Stimulated activated CD8-positive, alpha-beta memory T cell treated with anti-CD3 and anti-CD28 coated beads, Interleukin-12 subunit alpha, Interleukin-12 subunit beta, amount 100 ng/mL, for 1 hour (primary cell): ENCODE results near the gene JAKMIP2.
"Not testable (repeated sequence)": the region's sequence is repeated elsewhere in the genome, so short reads cannot be mapped to it uniquely, and the experiment has no call there.

Experiments
- DNase-seq: peaks from one replicate; pipeline ENCODE4 v3.0.0-alpha.2; 2020; ENCODE audit warnings: low read depth

JAKMIP2 gene

DNA sequence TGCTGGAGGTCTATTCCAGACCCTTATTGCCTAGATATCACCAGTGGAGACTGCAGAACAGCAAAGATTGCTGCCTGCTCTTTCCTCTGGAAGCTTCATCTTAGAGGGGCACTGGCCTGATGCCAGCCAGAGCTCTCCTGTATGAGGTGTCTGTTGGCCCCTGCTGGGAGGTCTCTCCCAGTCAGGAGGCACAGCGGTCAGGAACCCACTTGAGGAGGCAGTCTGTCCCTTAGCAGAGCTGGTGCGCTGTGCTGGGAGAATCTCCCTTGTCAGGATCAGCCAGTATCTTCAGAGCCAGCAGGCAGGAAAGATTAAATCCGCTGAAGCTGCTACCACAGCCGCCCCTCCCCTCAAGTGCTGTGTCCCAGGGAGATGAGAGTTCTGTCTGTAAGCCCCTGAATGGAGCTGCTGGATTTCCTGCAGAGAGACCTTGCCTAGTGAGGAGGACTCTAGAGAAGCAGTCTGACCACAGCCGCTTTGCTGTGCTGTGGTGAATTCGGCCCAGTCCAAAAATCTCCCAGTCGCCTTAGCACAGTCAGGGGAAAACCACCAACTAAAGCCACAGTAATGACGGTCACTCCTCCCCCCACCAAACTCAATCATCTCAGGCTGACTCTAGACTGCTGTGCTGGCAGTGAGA, 124.1 kb downstream of the JAKMIP2 start:
- DNase-seq, result no peak

GRCh38 chr5:147648597-147648996, 133.9 kb downstream of the JAKMIP2 start:
- no peak for DNase-seq

DNA sequence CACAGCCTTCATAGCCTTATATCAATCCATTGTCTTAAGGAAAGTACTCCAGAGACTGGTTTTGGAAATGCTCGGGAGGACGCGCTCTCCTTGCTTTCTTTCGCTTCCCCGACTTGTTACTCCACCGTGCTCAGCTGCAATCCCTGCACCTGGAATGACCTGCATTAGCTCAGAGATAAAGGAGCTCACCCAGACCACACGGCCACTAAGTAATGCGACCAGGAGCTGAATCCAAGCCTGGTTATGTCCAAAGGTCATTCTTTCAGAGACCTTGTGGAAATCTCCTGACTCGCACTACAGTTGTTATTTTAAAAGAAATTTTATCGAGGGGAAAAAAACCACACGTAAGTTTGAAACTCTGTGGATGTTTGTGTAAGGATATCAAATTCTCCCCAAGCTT, 137.3 kb downstream of the JAKMIP2 start:
- DNase-seq, result no peak

- no peak for DNase-seq
Observed at GRCh38 chr5:147644460-147644859, 138.1 kb downstream of the JAKMIP2 start.

DNA sequence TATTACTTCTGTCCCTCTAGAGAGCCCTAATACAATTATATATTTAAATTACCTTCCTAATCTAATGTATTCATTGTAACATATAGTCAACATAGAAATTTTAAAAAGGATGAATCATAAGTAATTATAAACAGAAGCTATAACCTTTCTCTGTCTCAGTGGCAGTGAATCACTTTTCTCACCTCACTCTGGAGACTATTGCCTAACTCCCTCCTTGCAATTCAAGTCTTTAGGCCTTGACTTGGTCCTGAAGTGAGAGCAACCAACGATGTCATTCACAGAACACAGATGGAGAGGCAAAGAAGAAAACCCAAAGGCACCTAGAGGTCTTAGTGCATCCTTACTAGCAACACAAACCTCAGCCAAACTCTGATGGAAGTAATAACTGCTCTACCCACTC, 139.4 kb downstream of the JAKMIP2 start:
- no peak for DNase-seq

DNA sequence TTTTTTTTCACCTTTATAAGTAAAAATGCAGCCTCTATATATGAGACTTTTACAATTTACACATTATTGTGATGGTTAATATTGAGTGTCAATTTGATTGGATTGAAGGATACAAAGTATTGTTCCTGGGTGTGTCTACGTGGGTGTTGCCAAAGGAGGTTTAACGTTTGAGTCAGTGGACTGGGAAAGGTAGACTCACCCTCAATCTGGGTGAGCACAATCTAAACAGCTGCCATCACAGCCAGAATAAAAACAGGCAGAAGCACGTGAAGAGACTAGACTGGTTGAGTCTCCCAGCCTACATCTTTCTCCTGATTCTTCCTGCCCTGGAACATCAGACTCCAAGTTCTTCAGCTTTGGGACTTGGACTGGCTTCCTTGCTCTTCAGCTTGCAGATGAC, 139.9 kb downstream of the JAKMIP2 start:
- no peak for DNase-seq

GRCh38 chr5:147639321-147639720, 143.2 kb downstream of the JAKMIP2 start:
- DNase-seq, result no peak

DNA sequence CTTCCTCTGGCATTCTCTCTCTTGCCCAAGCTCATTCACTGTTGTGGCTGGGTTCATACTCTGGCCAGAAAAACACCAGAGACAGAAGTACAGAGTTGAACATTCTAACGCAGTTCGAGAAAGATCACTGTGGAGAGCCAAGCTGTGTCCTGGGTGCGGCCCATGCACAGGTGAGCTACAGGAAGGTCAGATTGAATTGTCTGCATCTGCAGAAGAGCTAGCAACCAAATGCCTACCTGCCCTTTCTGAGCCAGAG, 145.9 kb downstream of the JAKMIP2 start:
- DNase-seq, result no peak

- no peak for DNase-seq
Observed at GRCh38 chr5:147635882-147636728, 146.4 kb downstream of the JAKMIP2 start.

DNA sequence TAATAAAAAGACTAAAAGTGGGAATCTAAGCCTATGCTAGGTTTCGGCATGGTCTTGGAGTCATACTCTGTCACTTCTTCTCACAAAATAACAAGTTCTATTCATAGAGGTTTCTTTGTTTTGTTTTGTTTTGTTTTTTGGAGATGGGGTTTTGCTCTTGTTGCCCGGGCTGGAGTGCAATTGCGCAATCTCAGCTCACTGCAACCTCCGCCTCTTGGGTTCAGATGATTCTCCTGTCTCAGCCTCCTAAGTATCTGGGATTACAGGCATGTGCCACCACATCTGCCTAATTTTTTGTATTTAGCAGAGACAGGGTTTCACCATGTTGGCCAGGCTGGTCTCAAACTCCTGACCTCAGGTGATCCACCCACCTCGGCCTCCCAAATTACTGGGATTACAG, 147.1 kb downstream of the JAKMIP2 start:
- not testable (repeated sequence) for DNase-seq

- DNase-seq, result no peak
Observed at GRCh38 chr5:147633173-147633572, 149.4 kb downstream of the JAKMIP2 start.

DNA sequence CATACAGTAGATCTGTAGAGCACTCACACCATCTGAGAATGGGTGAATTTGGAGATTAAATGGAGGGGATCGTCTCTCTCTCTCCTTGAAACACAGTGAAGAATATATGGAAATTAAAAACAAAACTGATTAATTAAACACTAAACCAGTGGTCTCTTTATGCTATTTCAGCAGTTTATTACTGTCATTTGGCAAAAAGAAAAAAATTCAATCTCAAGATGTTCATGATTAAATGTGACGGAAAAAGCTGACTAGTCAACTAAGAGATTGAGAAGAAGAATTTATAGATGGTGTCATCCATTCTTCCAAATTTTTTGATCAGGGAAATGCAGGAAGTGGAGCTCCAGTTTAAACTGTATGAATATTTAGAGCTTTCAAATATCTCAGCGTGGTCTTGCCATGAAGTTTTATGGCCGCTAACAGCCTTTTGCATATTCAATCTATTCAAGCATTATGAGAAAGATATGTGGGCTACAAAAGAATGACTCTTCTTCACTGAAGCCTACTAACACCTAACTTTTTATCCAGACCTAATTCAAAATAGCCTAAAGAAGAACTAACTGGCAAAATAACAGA, 151.0 kb downstream of the JAKMIP2 start:
- DNase-seq, result no peak

DNA sequence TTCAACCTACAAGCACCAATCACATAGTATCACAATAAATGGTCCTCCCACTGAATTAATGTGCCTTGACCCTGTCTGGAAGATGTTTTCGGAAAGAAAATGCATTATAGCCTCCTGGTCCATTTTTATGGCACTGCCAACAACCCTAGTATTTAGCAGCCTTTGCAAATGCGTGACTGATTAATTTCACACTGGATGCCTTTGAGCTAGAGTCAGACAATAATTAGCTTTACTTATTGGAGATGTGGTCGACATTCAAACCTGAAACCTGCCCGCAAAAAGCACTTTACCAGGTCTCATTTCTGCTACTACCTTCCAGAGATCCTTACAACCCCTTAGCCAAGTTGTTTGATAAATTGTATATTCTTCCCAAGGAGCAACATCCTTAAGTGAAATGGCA, 153.3 kb downstream of the JAKMIP2 start:
- no peak for DNase-seq

DNA sequence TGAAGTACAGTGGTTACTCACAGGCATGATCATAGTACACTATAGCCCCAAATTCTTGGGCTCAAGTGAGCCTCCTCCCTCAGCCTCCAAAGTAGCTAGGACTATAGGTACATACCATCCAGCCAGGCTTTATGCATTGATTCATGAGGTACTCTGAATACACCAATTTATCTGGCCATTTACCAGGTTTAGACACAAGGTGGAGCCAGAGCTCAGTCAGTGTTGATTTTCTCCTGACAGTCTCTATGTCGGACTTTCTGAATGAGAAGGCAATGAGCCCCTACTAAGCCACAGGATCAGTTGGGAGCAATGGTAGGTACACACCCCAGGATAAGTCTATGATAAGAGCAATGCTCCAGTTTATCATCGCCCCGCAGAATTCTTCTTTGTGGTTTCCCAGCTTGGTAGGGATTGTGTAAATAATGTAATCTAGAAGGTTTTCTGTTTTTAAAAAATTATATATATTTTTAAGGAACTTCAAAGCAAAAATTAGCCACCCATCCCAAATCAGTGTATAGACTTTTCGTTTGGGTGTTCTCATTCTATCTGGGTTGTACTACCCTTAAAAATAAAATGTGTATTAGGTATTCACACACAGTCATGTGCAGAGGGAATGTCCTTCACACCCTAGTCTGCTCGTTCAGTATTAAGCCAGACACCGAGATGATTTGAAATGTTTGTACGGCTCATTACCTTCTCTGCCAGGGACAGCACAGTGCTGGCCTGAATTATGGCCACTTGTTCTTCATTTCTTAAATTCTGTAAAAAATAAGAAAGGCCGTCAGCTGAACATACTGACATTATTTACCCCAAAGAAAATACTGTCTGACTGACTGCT, 154.3 kb downstream of the JAKMIP2 start:
- peak; percentile 20 for DNase-seq

DNA sequence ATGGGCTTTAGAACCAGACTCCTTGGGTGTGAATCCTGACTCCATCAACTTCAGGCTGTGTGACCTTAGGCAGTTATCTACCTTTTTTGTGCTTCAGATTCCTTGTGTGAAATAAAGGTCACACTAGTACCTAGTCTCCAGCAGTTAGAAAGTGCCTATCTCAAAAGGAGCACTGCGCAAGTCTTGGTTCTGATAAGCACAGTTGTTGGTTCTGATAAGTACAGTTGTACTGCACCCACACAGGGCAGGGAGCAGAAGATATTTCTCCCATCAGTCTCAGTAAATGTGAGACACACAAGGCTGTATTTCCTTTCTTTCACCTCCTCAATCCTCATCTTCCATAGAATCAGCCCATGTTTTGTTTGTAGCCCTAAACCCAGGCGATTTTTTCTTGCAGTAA, 156.1 kb downstream of the JAKMIP2 start:
- DNase-seq, result no peak

DNA sequence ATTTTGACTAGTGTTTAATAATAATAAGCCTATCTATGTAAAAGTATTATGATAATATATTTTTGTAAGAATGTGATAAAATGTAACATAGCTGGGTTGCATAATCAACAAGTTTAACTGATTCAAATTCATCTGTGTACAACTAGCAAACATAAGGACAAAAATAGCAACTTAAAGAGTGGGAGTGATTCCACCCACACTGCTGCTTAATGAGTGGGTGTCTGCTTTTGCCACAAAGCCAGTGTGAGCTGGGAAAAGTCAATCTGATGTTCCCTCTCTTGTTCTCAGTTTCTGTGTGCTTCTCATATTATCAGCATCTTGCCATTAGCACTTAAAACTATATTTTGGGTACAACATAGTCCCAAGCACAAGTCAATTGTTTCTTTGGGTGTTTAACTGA, 161.5 kb downstream of the JAKMIP2 start:
- DNase-seq, result no peak

- DNase-seq, result no peak
Observed at GRCh38 chr5:147619281-147619878, 163.1 kb downstream of the JAKMIP2 start.

- DNase-seq, result no peak
Observed at GRCh38 chr5:147617711-147618350, 164.7 kb downstream of the JAKMIP2 start.

- no peak for DNase-seq
Observed at GRCh38 chr5:147617191-147617606, 165.3 kb downstream of the JAKMIP2 start.

- DNase-seq, result no peak
Observed at GRCh38 chr5:147616421-147616820, 166.1 kb downstream of the JAKMIP2 start.

DNA sequence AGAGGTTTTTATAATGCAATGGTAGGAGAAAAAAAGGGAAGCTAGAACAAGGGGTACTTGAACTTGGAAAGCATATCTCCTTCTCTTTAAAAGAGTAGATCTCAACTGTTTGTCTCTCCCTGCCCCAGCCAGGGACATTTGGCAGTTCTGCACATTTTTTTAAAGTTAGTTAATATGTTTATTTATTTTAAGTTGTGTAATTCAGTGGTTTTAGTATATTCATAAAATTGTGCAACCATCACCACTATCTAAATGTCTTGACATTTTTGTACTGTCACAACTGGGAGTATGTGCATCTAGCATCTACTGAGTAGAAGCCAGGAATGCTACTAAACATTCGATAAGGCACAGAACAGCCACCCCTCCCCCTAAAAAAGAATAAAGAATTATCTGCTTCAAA, 169.2 kb downstream of the JAKMIP2 start:
- DNase-seq, result no peak

DNA sequence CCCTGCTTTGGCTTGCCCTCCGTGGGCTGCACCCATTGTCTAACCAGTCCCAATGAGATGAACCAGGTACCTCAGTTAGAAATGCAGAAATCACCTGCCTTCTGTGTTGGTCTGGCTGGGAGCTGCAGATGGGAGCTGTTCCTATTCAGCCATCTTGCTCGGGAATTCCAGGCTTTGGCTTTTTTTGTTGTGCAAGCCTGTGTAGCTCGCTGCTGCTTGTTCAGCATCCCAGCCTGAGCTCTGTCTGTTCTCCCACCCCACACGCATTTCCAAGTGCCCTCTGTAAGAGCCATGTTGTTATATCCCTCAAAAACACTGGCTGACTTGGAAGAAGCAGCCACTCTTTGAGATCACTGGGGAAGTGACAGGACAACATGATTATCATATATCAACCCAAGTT, 171.0 kb downstream of the JAKMIP2 start:
- DNase-seq, result no peak
